ENCODE data around the gene VAX1. TPM values are rescaled to one million over a fixed set of nuclear protein-coding genes. Genes with fewer than 3 reads are reported as not detected.
"Not testable (repeated sequence)": the region's sequence is repeated elsewhere in the genome, so short reads cannot be mapped to it uniquely, and the experiment has no call there.

The VAX1 gene
- polyA plus RNA-seq, 4 donors, result not detected

- DNase-seq (ENCODE audit: low read depth in 4 of 4, low spot score in 2 of 4), result no peak
Measured at GRCh38 chr10:117136391-117136975, 1.6 kb downstream of the VAX1 start.

- no peak for DNase-seq (ENCODE audit: low read depth in 4 of 4, low spot score in 2 of 4)
Measured at GRCh38 chr10:117135480-117136140, 2.5 kb downstream of the VAX1 start.

- DNase-seq (ENCODE audit: low read depth in 4 of 4, low spot score in 2 of 4), result no peak
Measured at GRCh38 chr10:117135026-117135372, 3.1 kb downstream of the VAX1 start.

GRCh38 chr10:117134306-117135025 lies 3.6 kb downstream of the VAX1 start:
- DNase-seq (ENCODE audit: low read depth in 4 of 4, low spot score in 2 of 4), result no peak

GRCh38 chr10:117134056-117134305 lies 4.1 kb downstream of the VAX1 start:
- DNase-seq (ENCODE audit: low read depth in 4 of 4, low spot score in 2 of 4), result no peak

GRCh38 chr10:117133273-117134055 lies 4.6 kb downstream of the VAX1 start:
- DNase-seq (ENCODE audit: low read depth in 4 of 4, low spot score in 2 of 4), result peak in 1 of 4 donors; percentile 39

GRCh38 chr10:117132751-117133231 lies 5.3 kb downstream of the VAX1 start:
- peak in 1 of 4 donors; percentile 39 for DNase-seq (ENCODE audit: low read depth in 4 of 4, low spot score in 2 of 4)

GRCh38 chr10:117131376-117132327 lies 6.4 kb downstream of the VAX1 start:
- DNase-seq (ENCODE audit: low read depth in 4 of 4, low spot score in 2 of 4), result no peak

- no peak for DNase-seq (ENCODE audit: low read depth in 4 of 4, low spot score in 2 of 4)
Measured at GRCh38 chr10:117130862-117131375, 7.2 kb downstream of the VAX1 start.

GRCh38 chr10:117130346-117130745 lies 7.7 kb downstream of the VAX1 start:
- DNase-seq (ENCODE audit: low read depth in 4 of 4, low spot score in 2 of 4), result no peak

GRCh38 chr10:117126645-117127044 lies 11.4 kb downstream of the VAX1 start:
- DNase-seq (ENCODE audit: low read depth in 4 of 4, low spot score in 2 of 4), result not testable (repeated sequence)

GRCh38 chr10:117126034-117126433 lies 12.0 kb downstream of the VAX1 start:
- no peak for DNase-seq (ENCODE audit: low read depth in 4 of 4, low spot score in 2 of 4)

GRCh38 chr10:117112220-117112619 lies 25.9 kb downstream of the VAX1 start:
- DNase-seq (ENCODE audit: low read depth in 4 of 4, low spot score in 2 of 4), result no peak

- no peak for DNase-seq (ENCODE audit: low read depth in 4 of 4, low spot score in 2 of 4)
Measured at GRCh38 chr10:117107238-117107637, 30.8 kb downstream of the VAX1 start.

- DNase-seq (ENCODE audit: low read depth in 4 of 4, low spot score in 2 of 4), result no peak
Measured at GRCh38 chr10:117096599-117097201, 41.4 kb downstream of the VAX1 start.

GRCh38 chr10:117094856-117095255 lies 43.2 kb downstream of the VAX1 start:
- no peak for DNase-seq (ENCODE audit: low read depth in 4 of 4, low spot score in 2 of 4)

- no peak for DNase-seq (ENCODE audit: low read depth in 4 of 4, low spot score in 2 of 4)
Measured at GRCh38 chr10:117092386-117092785, 45.7 kb downstream of the VAX1 start.

GRCh38 chr10:117090834-117091233 lies 47.2 kb downstream of the VAX1 start:
- no peak for DNase-seq (ENCODE audit: low read depth in 4 of 4, low spot score in 2 of 4)

- no peak for DNase-seq (ENCODE audit: low read depth in 4 of 4, low spot score in 2 of 4)
Measured at GRCh38 chr10:117087521-117087920, 50.5 kb downstream of the VAX1 start.

- DNase-seq (ENCODE audit: low read depth in 4 of 4, low spot score in 2 of 4), result no peak
Measured at GRCh38 chr10:117086546-117086945, 51.5 kb downstream of the VAX1 start.

All from left renal cortex interstitium (tissue), 4 donors.